VCaP (cell line): ENCODE data around the gene TMEM139.

Experiments used
- H3K27ac ChIP-seq: fragments of 450-650 bp; 2 replicates; pipeline ENCODE4 v1.5.1; 2017
- CTCF ChIP-seq: fragments of 450-650 bp; conservative IDR thresholded peaks from 2 replicates; pipeline ENCODE4 v1.5.1; 2017; ENCODE audit warnings: mild to moderate bottlenecking, moderate library complexity

Gene TMEM139

GRCh38 chr7:143299840-143300239 is 15.1 kb downstream of the TMEM139 start:
- peak; percentile 75 for TF ChIP-seq CTCF
- peak overlapping the region; percentile 70 for H3K27ac ChIP-seq

GRCh38 chr7:143300959-143301935 is 16.5 kb downstream of the TMEM139 start:
- no peak for TF ChIP-seq CTCF
- peak overlapping the region; percentile 70 for H3K27ac ChIP-seq

- no peak for TF ChIP-seq CTCF
These were observed 19.0 kb downstream of the TMEM139 start for GRCh38 chr7:143303733-143304132.

GRCh38 chr7:143304938-143305337 is 20.2 kb downstream of the TMEM139 start:
- TF ChIP-seq CTCF: no peak
- H3K27ac ChIP-seq: peak overlapping the region; percentile 48

More at GRCh38 chr7:143303733-143304132, 19.0 kb downstream of the TMEM139 start:
- H3K27ac ChIP-seq: no peak overlapping the region

- H3K27ac ChIP-seq: peak overlapping the region; percentile 48
- peak; percentile 99 for TF ChIP-seq CTCF
These were observed 20.8 kb downstream of the TMEM139 start for GRCh38 chr7:143305423-143306070.

GRCh38 chr7:143308632-143309031 is 23.9 kb downstream of the TMEM139 start:
- H3K27ac ChIP-seq: no peak overlapping the region
- no peak for TF ChIP-seq CTCF

- no peak for TF ChIP-seq CTCF
These were observed 29.4 kb downstream of the TMEM139 start for GRCh38 chr7:143314127-143314526.

More at GRCh38 chr7:143314127-143314526, 29.4 kb downstream of the TMEM139 start:
- no peak overlapping the region for H3K27ac ChIP-seq
